GM12892 (cell line): ENCODE data around the gene CCNK.

Source experiments
- POLR2A ChIP-seq: IDR thresholded peaks from 2 replicates; pipeline ENCODE4 v1.6.1; 2011; ENCODE audit warnings: low read depth, low read length, control low read depth
- TAF1 ChIP-seq: IDR thresholded peaks from 2 replicates; pipeline ENCODE4 v1.6.1; 2011; ENCODE audit warnings: low read depth, mild to moderate bottlenecking, control low read depth, low read length, borderline replicate concordance

DNA sequence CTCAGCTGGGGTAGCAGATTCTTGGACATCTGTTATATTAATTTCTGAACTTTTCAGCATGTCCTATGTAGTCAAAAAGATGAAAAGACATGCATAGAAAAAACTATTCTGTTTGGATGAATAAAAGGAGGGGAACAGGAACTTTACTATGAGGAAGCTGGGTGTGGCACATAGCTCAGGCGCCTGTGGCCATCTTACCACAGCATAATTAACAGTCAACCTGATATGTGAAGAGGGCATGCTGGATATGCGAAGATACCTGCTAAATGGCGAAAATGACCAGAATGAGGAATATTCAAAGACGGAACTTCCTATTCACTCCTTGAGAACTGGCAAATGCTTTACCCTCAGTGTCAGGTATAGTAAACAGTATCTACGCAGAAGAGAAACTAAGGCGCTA is 19.0 kb upstream of the CCNK start:
- TF ChIP-seq POLR2A (no peak), TAF1 (no peak)
